Keratinocyte (primary cell): ENCODE results near the gene SRP68. TPM values are rescaled to one million over a fixed set of nuclear protein-coding genes. Genes with fewer than 3 reads are reported as not detected.

Experiments used
- DNase-seq: peaks from one replicate; pipeline ENCODE4 v3.0.0-alpha.2; 2011; ENCODE audit warnings: low read depth, missing footprints, low spot score
- FAIRE-seq: peaks from 2 replicates; lab custom pipeline; 2011; peaks lifted over from hg19 to GRCh38; lab: Jason Lieb, UNC
- H2AFZ ChIP-seq: 2 replicates; pipeline ENCODE4 v1.6.0; 2012; ENCODE audit warnings: low read length, control low read depth, inconsistent platforms; ENCODE audit not compliant: control insufficient read depth
- H3K27ac ChIP-seq: 2 replicates; pipeline ENCODE4 v1.5.1; 2011; ENCODE audit warnings: low read length; ENCODE audit not compliant: control insufficient read depth, insufficient read depth
- H3K27me3 ChIP-seq: 3 replicates; pipeline ENCODE4 v1.6.0; 2011; ENCODE audit warnings: low read length; ENCODE audit not compliant: control insufficient read depth, insufficient read depth; ENCODE audit errors: extremely low read depth
- H3K36me3 ChIP-seq, 2 experiments: 2 replicates in 1 of 2; 3 replicates in 1 of 2; pipeline ENCODE4 v1.5.1; 2011; ENCODE audit warnings: low read length in 2 of 2, mild to moderate bottlenecking in 1 of 2; ENCODE audit not compliant: control insufficient read depth in 2 of 2, insufficient read depth in 2 of 2; ENCODE audit errors: extremely low read depth in 1 of 2
- H3K4me1 ChIP-seq: 3 replicates; pipeline ENCODE4 v1.5.1; 2011; ENCODE audit warnings: low read length; ENCODE audit not compliant: control insufficient read depth, insufficient read depth; ENCODE audit errors: extremely low read depth
- H3K4me2 ChIP-seq: 3 replicates; pipeline ENCODE4 v1.6.0; 2011; ENCODE audit warnings: low read depth, low read length; ENCODE audit not compliant: control insufficient read depth, insufficient read depth; ENCODE audit errors: extremely low read depth
- H3K4me3 ChIP-seq, 3 experiments: fragments of 200-600 bp in 1 of 3; sonication (generic) in 1 of 3; 2 replicates in 2 of 3; 3 replicates in 1 of 3; pipeline ENCODE4 v1.5.1; 2011 to 2016; ENCODE audit warnings: low read length in 3 of 3, mild to moderate bottlenecking in 3 of 3, control low read depth in 2 of 3, inconsistent platforms in 1 of 3, low read depth in 1 of 3, mixed read lengths in 1 of 3, mixed run types in 1 of 3, moderate library complexity in 1 of 3; ENCODE audit not compliant: control insufficient read depth in 2 of 3, insufficient read depth in 2 of 3; ENCODE audit errors: extremely low read depth in 1 of 3
- H3K79me2 ChIP-seq: 2 replicates; pipeline ENCODE4 v1.6.0; 2012; ENCODE audit warnings: low read length; ENCODE audit not compliant: control insufficient read depth, insufficient read depth
- H3K9ac ChIP-seq: 3 replicates; pipeline ENCODE4 v1.6.0; 2011; ENCODE audit warnings: low read length; ENCODE audit not compliant: control insufficient read depth, insufficient read depth; ENCODE audit errors: extremely low read depth
- H3K9me1 ChIP-seq: 3 replicates; pipeline ENCODE4 v1.6.0; 2011; ENCODE audit warnings: low read length; ENCODE audit not compliant: control insufficient read depth, insufficient read depth; ENCODE audit errors: extremely low read depth
- H3K9me3 ChIP-seq: 2 replicates; pipeline ENCODE4 v1.5.1; 2012; ENCODE audit warnings: low read depth, low read length; ENCODE audit not compliant: control insufficient read depth
- H4K20me1 ChIP-seq: 3 replicates; pipeline ENCODE4 v1.6.0; 2011; ENCODE audit warnings: low read length; ENCODE audit not compliant: control insufficient read depth, insufficient read depth; ENCODE audit errors: extremely low read depth
- CTCF ChIP-seq, 3 experiments: IDR thresholded peaks in 1 of 3; conservative IDR thresholded peaks in 1 of 3; optimal IDR thresholded peaks in 1 of 3; 2 replicates in 2 of 3; 3 replicates in 1 of 3; pipeline versions ENCODE3 to v1.5.1; 2011; ENCODE audit warnings: low read length in 3 of 3, mild to moderate bottlenecking in 3 of 3, moderate library complexity in 2 of 3, control low read depth in 1 of 3, inconsistent platforms in 1 of 3; ENCODE audit not compliant: insufficient read depth in 2 of 3; ENCODE audit errors: extremely low read depth in 1 of 3
- EZH2 ChIP-seq: IDR thresholded peaks from one replicate; pipeline ENCODE4 v1.6.1; 2012; ENCODE audit warnings: inconsistent platforms, mild to moderate bottlenecking, low read length, moderate library complexity
- dilution Hi-C: fragments of 300-500 bp; cut with MboI; formaldehyde crosslinking; loops from one replicate; pipeline ENCODE4 v1.7.0; 2020; ENCODE audit warnings: low sequenced_read_pairs; ENCODE audit not compliant: extremely low pct_ligation_motif_present
- polyA plus RNA-seq, 5 experiments: library from polyadenylated mRNA; depleted of rRNA in 3 of 5; stranded (reverse) in 3 of 5; stranded (forward) in 1 of 5; unstranded in 1 of 5; fragments of >200 nt; gene quantifications; 1 replicate in 1 of 5; 2 replicates in 3 of 5; 3 replicates in 1 of 5; pipeline versions ENCODE4 v1.2.1 to v1.2.3, GENCODE V29; 2011 to 2012; ENCODE audit warnings: missing spikeins in 2 of 5, low read depth in 1 of 5, low replicate concordance in 1 of 5

Gene SRP68
- polyA plus RNA-seq, 1 donor (not counting 4 experiments of a cell fraction or from before 2014, with no cell fraction given), result 81.3 TPM

GRCh38 chr17:76115138-76115754, 42.9 kb upstream of the SRP68 start:
- Histone ChIP-seq H3K9me3 (no peaks in the 10 kb centered on the region), H3K4me1 (no peaks in the 10 kb centered on the region), H2AFZ (no peak overlapping the region), H3K27ac (no peak overlapping the region), H3K27me3 (no peaks in the 10 kb centered on the region), H3K9ac (no peak overlapping the region), H3K79me2 (no peaks in the 10 kb centered on the region), H4K20me1 (no peaks in the 10 kb centered on the region), H3K4me3 (no peak overlapping the region), H3K36me3 (no peaks in the 10 kb centered on the region), H3K9me1 (no peaks in the 10 kb centered on the region), H3K4me2 (no peak overlapping the region)
- no peak for TF ChIP-seq EZH2
- no peak for TF ChIP-seq CTCF (optimal IDR thresholded peaks at IDR 0.05 in 1 of 3, IDR thresholded peaks at IDR 0.05 in 1 of 3, conservative IDR thresholded peaks at IDR 0.05 in 1 of 3; ENCODE audit: extremely low read depth in 1 of 3, insufficient read depth in 2 of 3, low read length in 3 of 3)
- dilution Hi-C loops, result no loop called here
- FAIRE-seq (no peak), DNase-seq (no peak)

GRCh38 chr17:76111956-76112355, 39.6 kb upstream of the SRP68 start:
- no peak overlapping the region for H3K4me2 ChIP-seq
- DNase-seq (no peak), FAIRE-seq (no peak)
- H3K27me3 ChIP-seq, result no peaks in the 10 kb centered on the region
- H3K4me3 ChIP-seq, result no peak overlapping the region
- no peaks in the 10 kb centered on the region for H3K9me3 ChIP-seq
- dilution Hi-C loops, result no loop called here
- H3K27ac ChIP-seq, result no peak overlapping the region
- H3K4me1 ChIP-seq, result no peaks in the 10 kb centered on the region
- TF ChIP-seq CTCF (optimal IDR thresholded peaks at IDR 0.05 in 1 of 3, IDR thresholded peaks at IDR 0.05 in 1 of 3, conservative IDR thresholded peaks at IDR 0.05 in 1 of 3; ENCODE audit: extremely low read depth in 1 of 3, insufficient read depth in 2 of 3, low read length in 3 of 3) (no peak), EZH2 (no peak)
- H4K20me1 ChIP-seq, result no peaks in the 10 kb centered on the region
- no peak overlapping the region for H3K9ac ChIP-seq
- H3K79me2 ChIP-seq, result no peaks in the 10 kb centered on the region
- H2AFZ ChIP-seq, result no peak overlapping the region
- H3K9me1 ChIP-seq, result no peaks in the 10 kb centered on the region
- no peaks in the 10 kb centered on the region for H3K36me3 ChIP-seq
